Glutamatergic neuron (in vitro differentiated cells): ENCODE data around the gene LRRN2. TPM values are rescaled to one million over a fixed set of nuclear protein-coding genes. Genes with fewer than 3 reads are reported as not detected.

ENCODE experiments used
- DNase-seq: peaks from one replicate; pipeline ENCODE4 v3.0.0; 2022
- H3K27ac Mint-ChIP-seq: one replicate; pipeline ENCODE4 v1.8.0; 2020; ENCODE audit warnings: mild to moderate bottlenecking, mixed read lengths, inconsistent platforms; ENCODE audit not compliant: unreplicated experiment
- H3K27me3 Mint-ChIP-seq: one replicate; pipeline ENCODE4 v1.8.0; 2020; ENCODE audit warnings: mild to moderate bottlenecking, moderate library complexity, mixed read lengths, inconsistent platforms; ENCODE audit not compliant: unreplicated experiment
- H3K36me3 Mint-ChIP-seq: one replicate; pipeline ENCODE4 v1.8.0; 2020; ENCODE audit warnings: mild to moderate bottlenecking, mixed read lengths, inconsistent platforms; ENCODE audit not compliant: unreplicated experiment
- H3K4me1 Mint-ChIP-seq: one replicate; pipeline ENCODE4 v1.8.0; 2020; ENCODE audit warnings: mild to moderate bottlenecking, low read depth, mixed read lengths, inconsistent platforms; ENCODE audit not compliant: unreplicated experiment
- H3K4me3 Mint-ChIP-seq: one replicate; pipeline ENCODE4 v1.8.0; 2020; ENCODE audit warnings: mild to moderate bottlenecking, mixed read lengths, inconsistent platforms; ENCODE audit not compliant: unreplicated experiment
- H3K9me3 Mint-ChIP-seq: one replicate; pipeline ENCODE4 v1.8.0; 2020; ENCODE audit warnings: mild to moderate bottlenecking, moderate library complexity, mixed read lengths, inconsistent platforms; ENCODE audit not compliant: unreplicated experiment
- total RNA-seq: library from RNA; stranded (reverse); fragmentation: NEBNext Ultra II Directional; extraction: Animal tissue kit (Norgen Biotek cat#: 25700); gene quantifications from one replicate; pipeline ENCODE4 v1.2.1, GENCODE V29; 2021; ENCODE audit not compliant: unreplicated experiment
- TF ChIP-seq, protein P1 (sequence below): fragments of 200-600 bp; sonication (generic); IDR thresholded peaks from one replicate; pipeline ENCODE4 v1.5.0; 2021; ENCODE audit not compliant: partially characterized antibody, unreplicated experiment

Gene LRRN2
- total RNA-seq, 1 donor from 2014 or later: 6.9 TPM

DNA sequence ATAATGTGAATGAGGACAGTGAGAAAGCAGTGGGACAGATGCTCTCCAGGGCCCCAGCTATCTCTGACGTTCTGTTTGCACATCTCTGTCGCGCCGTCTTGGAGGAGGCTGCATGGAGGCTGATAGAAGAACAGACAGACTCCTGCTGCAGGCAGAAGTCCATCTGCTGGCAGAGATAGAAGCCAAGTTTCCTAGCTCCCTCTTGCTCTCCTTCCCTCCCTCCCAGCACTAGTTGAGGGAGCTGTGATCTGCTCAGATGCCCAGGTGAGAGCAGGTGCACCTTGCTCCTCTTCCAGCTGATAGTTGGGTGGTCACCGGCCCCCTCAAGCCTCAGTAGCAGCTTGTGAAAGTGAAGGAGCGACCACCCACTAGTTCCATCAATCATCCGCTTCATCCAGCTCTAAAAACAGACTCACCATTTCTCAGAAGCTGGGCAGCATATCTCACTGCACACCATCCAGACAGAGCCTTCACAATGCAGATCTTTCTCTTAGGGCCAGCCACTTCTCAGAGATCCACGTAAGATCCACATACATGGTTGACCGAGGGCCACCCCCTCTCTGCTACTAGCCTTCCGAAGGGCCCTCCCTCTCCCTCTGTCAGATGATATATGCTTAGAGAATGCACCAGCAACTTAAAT, 12.9 kb downstream of the LRRN2 start:
- Mint-ChIP-seq H3K27ac (no peak overlapping the region), H3K36me3 (no peaks in the 10 kb centered on the region), H3K9me3 (peaks cover 2% of the 10 kb centered on the region), H3K27me3 (peaks cover 3% of the 10 kb centered on the region), H3K4me1 (peaks cover 24% of the 10 kb centered on the region), H3K4me3 (no peak overlapping the region)
- no peak for DNase-seq
- TF ChIP-seq, protein P1, sequence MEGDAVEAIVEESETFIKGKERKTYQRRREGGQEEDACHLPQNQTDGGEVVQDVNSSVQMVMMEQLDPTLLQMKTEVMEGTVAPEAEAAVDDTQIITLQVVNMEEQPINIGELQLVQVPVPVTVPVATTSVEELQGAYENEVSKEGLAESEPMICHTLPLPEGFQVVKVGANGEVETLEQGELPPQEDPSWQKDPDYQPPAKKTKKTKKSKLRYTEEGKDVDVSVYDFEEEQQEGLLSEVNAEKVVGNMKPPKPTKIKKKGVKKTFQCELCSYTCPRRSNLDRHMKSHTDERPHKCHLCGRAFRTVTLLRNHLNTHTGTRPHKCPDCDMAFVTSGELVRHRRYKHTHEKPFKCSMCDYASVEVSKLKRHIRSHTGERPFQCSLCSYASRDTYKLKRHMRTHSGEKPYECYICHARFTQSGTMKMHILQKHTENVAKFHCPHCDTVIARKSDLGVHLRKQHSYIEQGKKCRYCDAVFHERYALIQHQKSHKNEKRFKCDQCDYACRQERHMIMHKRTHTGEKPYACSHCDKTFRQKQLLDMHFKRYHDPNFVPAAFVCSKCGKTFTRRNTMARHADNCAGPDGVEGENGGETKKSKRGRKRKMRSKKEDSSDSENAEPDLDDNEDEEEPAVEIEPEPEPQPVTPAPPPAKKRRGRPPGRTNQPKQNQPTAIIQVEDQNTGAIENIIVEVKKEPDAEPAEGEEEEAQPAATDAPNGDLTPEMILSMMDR: no peak

DNA sequence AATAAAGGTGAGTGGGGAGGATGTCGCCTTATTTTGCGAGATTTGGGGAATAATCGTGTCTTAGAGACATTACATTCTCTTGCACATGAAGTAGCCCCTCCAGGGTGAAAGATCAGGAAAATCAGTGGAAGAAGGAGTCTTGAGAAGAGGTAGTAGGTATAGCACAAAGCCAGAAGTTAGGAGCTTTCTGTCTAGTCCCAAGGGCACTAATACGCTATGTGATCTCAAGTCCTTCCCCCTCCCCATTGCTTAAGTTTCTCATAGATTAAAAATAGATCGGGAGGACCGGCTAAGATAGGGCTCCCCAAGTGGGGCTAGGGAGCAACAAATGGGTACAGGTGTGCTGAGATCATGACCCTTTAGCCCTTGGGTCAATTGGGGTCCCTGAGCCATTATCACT, 13.5 kb downstream of the LRRN2 start:
- Mint-ChIP-seq H3K4me3 (no peak overlapping the region), H3K4me1 (peaks cover 24% of the 10 kb centered on the region), H3K9me3 (peaks cover 2% of the 10 kb centered on the region), H3K27me3 (peaks cover 3% of the 10 kb centered on the region), H3K36me3 (no peaks in the 10 kb centered on the region), H3K27ac (no peak overlapping the region)
- no peak for DNase-seq
- TF ChIP-seq, protein P1: no peak

DNA sequence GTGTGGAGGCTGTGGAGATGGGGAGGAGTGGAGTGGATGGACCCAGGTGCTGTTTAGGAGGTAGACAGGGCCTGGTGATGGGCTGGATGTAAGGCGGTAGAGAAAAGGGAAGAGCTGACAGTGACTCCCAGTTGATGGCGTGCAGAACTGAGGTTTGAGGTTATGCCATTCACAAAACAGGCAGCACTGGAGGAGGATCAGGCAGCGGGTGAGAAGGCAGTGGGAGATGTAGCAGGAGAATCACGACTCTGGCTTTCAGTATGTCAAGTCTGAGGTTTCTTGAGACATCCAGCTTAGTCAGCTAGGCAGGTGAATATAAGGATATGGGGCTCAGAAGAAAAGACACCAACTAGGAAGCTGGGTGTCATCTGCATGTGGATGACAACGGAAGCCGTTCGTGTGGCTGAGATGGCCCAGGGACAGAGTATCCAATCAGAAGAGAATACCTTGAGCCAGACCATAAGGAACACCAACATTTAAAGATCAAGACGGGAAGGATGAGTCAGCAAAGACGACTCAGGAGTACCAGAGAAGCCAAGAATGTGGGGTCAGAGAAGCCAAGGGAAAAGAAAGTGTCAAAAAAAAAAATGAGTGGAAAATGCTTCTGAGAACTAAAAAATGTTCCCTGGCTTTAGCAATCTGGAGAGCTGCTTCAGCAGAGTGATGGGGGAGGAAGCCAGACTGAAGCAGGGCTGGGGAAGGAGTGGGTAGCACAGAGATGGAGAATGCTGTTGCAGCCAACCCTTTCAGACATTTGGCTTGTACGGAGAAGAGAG, 15.2 kb downstream of the LRRN2 start:
- H3K9me3 Mint-ChIP-seq: peaks cover 2% of the 10 kb centered on the region
- H3K36me3 Mint-ChIP-seq: no peaks in the 10 kb centered on the region

DNA sequence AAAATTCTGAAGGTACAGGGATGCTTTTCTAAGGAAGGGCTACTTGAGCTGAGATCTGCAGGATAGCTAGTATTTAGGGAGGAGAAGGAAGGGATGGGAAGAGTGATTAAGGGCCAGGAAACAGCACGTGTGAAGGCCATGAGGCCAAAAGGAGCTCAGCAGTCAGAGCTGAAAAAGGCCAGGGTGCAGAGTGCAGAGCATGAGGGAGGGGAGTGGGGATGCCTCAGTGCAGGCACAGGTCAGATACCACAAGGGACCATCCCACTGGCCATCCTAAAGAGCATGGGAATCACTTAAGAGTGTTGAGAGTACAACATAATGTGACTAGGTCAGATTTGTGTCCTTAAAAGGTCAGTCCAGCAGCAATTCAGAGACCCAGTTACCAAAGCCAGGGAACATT, 16.0 kb downstream of the LRRN2 start:
- H3K9me3 Mint-ChIP-seq: peaks cover 2% of the 10 kb centered on the region
- no peak overlapping the region for H3K27ac Mint-ChIP-seq
- H3K36me3 Mint-ChIP-seq: no peaks in the 10 kb centered on the region

More for the DNA sequence above, 15.2 kb downstream of the LRRN2 start:
- TF ChIP-seq, protein P1: no peak
- H3K27me3 Mint-ChIP-seq: peaks cover 3% of the 10 kb centered on the region
- H3K4me3 Mint-ChIP-seq: no peak overlapping the region
- no peak overlapping the region for H3K27ac Mint-ChIP-seq
- peaks cover 15% of the 10 kb centered on the region for H3K4me1 Mint-ChIP-seq
- DNase-seq: no peak

DNA sequence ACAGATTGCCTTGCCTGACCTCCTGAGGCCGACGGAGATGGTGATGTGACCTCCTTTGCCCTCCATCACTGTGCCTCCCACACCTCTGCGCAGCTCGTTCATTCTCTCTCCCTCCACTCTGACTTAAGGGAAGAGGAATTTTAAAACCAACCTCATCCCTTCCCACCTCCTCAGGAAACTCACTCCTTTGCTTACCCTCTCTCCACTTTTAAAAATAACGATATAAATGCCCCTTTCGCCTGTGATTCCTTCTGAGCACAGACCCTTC, 21.2 kb downstream of the LRRN2 start:
- Mint-ChIP-seq H3K4me3 (no peak overlapping the region), H3K36me3 (no peaks in the 10 kb centered on the region), H3K9me3 (no peaks in the 10 kb centered on the region), H3K27ac (no peak overlapping the region), H3K4me1 (peaks cover 26% of the 10 kb centered on the region), H3K27me3 (peaks cover 2% of the 10 kb centered on the region)
- DNase-seq: no peak
- TF ChIP-seq, protein P1: no peak

More for the DNA sequence above, 16.0 kb downstream of the LRRN2 start:
- Mint-ChIP-seq H3K4me3 (no peak overlapping the region), H3K4me1 (peaks cover 12% of the 10 kb centered on the region), H3K27me3 (peaks cover 6% of the 10 kb centered on the region)
- TF ChIP-seq, protein P1: no peak
- no peak for DNase-seq
